GM23338 (cell line): ENCODE measurements around the gene LOC101059915.

Experiments
- ATAC-seq: fragments of 200-7000 bp; cut with Tn5 transposase; 3 replicates; pipeline ENCODE4 v1.9.1; 2020
- DNase-seq: peaks from one replicate; pipeline ENCODE4 v3.0.0-alpha.2; 2015; ENCODE audit warnings: low spot score
- H2AFZ ChIP-seq: fragments of 200-600 bp; sonication (generic); 2 replicates; pipeline ENCODE4 v1.8.0; 2016; ENCODE audit warnings: antibody characterized with exemption, mild to moderate bottlenecking, moderate library complexity
- H3F3A ChIP-seq: fragments of 200-600 bp; sonication (generic); replicated peaks from 2 replicates; pipeline ENCODE4 v1.8.0; 2017; ENCODE audit warnings: antibody characterized with exemption, mixed run types, low read depth
- H3K27ac ChIP-seq: fragments of 200-600 bp; sonication (generic); 2 replicates; pipeline ENCODE4 v1.6.1; 2016; ENCODE audit warnings: low read depth
- H3K27me3 ChIP-seq: fragments of 200-600 bp; sonication (generic); 2 replicates; pipeline ENCODE4 v1.8.0; 2016; ENCODE audit warnings: mild to moderate bottlenecking, mixed run types, moderate library complexity; ENCODE audit not compliant: insufficient read depth
- H3K36me3 ChIP-seq: fragments of 200-600 bp; sonication (generic); 2 replicates; pipeline ENCODE4 v1.8.0; 2016; ENCODE audit warnings: mild to moderate bottlenecking; ENCODE audit not compliant: insufficient read depth
- H3K4me1 ChIP-seq: fragments of 200-600 bp; sonication (generic); 2 replicates; pipeline ENCODE4 v1.8.0; 2016; ENCODE audit warnings: mild to moderate bottlenecking, moderate library complexity; ENCODE audit not compliant: insufficient read depth
- H3K4me2 ChIP-seq: fragments of 200-600 bp; sonication (generic); 2 replicates; pipeline ENCODE4 v1.7.1; 2017; ENCODE audit warnings: mixed run types
- H3K4me3 ChIP-seq: fragments of 200-600 bp; sonication (generic); 2 replicates; pipeline ENCODE4 v1.6.1; 2016; ENCODE audit warnings: mixed run types
- H3K79me2 ChIP-seq: fragments of 200-600 bp; sonication (generic); replicated peaks from 2 replicates; pipeline ENCODE4 v1.8.0; 2017; ENCODE audit warnings: mild to moderate bottlenecking; ENCODE audit not compliant: insufficient read depth
- H3K9me2 ChIP-seq: fragments of 200-600 bp; sonication (generic); 2 replicates; pipeline ENCODE4 v1.8.0; 2017; ENCODE audit not compliant: insufficient read depth
- H4K20me1 ChIP-seq: fragments of 200-600 bp; sonication (generic); replicated peaks from 2 replicates; pipeline ENCODE4 v1.8.0; 2017; ENCODE audit warnings: mild to moderate bottlenecking; ENCODE audit not compliant: insufficient read depth
- H3K27ac Mint-ChIP-seq: 2 replicates; pipeline ENCODE4 v1.8.0; 2020; ENCODE audit warnings: inconsistent platforms, mild to moderate bottlenecking, moderate library complexity, mixed read lengths
- H3K27me3 Mint-ChIP-seq: 3 replicates; pipeline ENCODE4 v1.8.0; 2022; ENCODE audit warnings: low read depth, mild to moderate bottlenecking, moderate library complexity, mixed read lengths, inconsistent platforms; ENCODE audit not compliant: insufficient read depth, poor library complexity
- H3K36me3 Mint-ChIP-seq: 3 replicates; pipeline ENCODE4 v1.8.0; 2021; ENCODE audit warnings: low read depth, mild to moderate bottlenecking, inconsistent platforms, moderate library complexity, mixed read lengths
- H3K4me1 Mint-ChIP-seq: 3 replicates; pipeline ENCODE4 v1.8.0; 2020; ENCODE audit warnings: mild to moderate bottlenecking, inconsistent platforms, mixed read lengths
- H3K4me3 Mint-ChIP-seq: 3 replicates; pipeline ENCODE4 v1.8.0; 2021; ENCODE audit warnings: moderate library complexity, mild to moderate bottlenecking, inconsistent platforms, mixed read lengths
- H3K9me3 Mint-ChIP-seq: 3 replicates; pipeline ENCODE4 v1.8.0; 2020; ENCODE audit warnings: moderate library complexity, mild to moderate bottlenecking, inconsistent platforms, mixed read lengths
- CREB1 ChIP-seq: fragments of 250-450 bp; sonication (Bioruptor Pico); IDR thresholded peaks from 2 replicates; pipeline ENCODE4 v1.5.0; 2020; ENCODE audit warnings: low read depth, mild to moderate bottlenecking, moderate library complexity
- EZH2 ChIP-seq: fragments of 200-600 bp; sonication (generic); IDR thresholded peaks from one replicate; pipeline ENCODE4 v1.8.0; 2017; ENCODE audit warnings: antibody characterized with exemption, mild to moderate bottlenecking, low read depth; ENCODE audit not compliant: unreplicated experiment
- EZH2phosphoT487 ChIP-seq: fragments of 200-600 bp; sonication (generic); IDR thresholded peaks from one replicate; pipeline ENCODE4 v1.8.1; 2018; ENCODE audit warnings: antibody characterized with exemption; ENCODE audit not compliant: unreplicated experiment
- JUNB ChIP-seq: IDR thresholded peaks from one replicate; pipeline ENCODE4 v1.6.1; 2016; ENCODE audit warnings: antibody characterized with exemption; ENCODE audit not compliant: unreplicated experiment
- NANOG ChIP-seq: IDR thresholded peaks from 2 replicates; pipeline ENCODE4 v1.6.1; 2016; ENCODE audit warnings: antibody characterized with exemption, borderline replicate concordance
- POLR2AphosphoS5 ChIP-seq: IDR thresholded peaks from 2 replicates; pipeline ENCODE4 v1.6.1; 2016; ENCODE audit warnings: antibody characterized with exemption, low read depth
- STAT1 ChIP-seq: IDR thresholded peaks from one replicate; pipeline ENCODE4 v1.6.1; 2016; ENCODE audit warnings: antibody characterized with exemption; ENCODE audit not compliant: unreplicated experiment
- ZNF114 ChIP-seq: fragments of 250-450 bp; sonication (Bioruptor Pico); IDR thresholded peaks from 2 replicates; pipeline ENCODE4 v1.5.0; 2020; ENCODE audit warnings: mild to moderate bottlenecking, moderate library complexity
- ZNF331 ChIP-seq: fragments of 250-450 bp; sonication (Bioruptor Pico); IDR thresholded peaks from 2 replicates; pipeline ENCODE4 v1.5.0; 2020; ENCODE audit warnings: low read depth, mild to moderate bottlenecking, moderate library complexity
- TF ChIP-seq, protein P1 (sequence below): IDR thresholded peaks from 2 replicates; pipeline ENCODE4 v1.6.1; 2016; ENCODE audit warnings: antibody characterized with exemption
- TF ChIP-seq, protein P2 (sequence below): fragments of 250-450 bp; sonication (Bioruptor Pico); IDR thresholded peaks from 2 replicates; pipeline ENCODE4 v1.5.0; 2020; ENCODE audit warnings: mild to moderate bottlenecking, moderate library complexity
- TF ChIP-seq, protein P3 (sequence below): IDR thresholded peaks from one replicate; pipeline ENCODE4 v1.6.1; 2018; ENCODE audit warnings: antibody characterized with exemption; ENCODE audit not compliant: unreplicated experiment
- TF ChIP-seq, protein P4 (sequence below), 2 experiments: fragments of 200-600 bp in 1 of 2; sonication (generic) in 1 of 2; conservative IDR thresholded peaks; 2 replicates each; pipeline versions ENCODE4 v1.5.1 to v1.6.1; 2016 to 2017; ENCODE audit warnings: antibody characterized with exemption in 2 of 2, low read depth in 2 of 2, mild to moderate bottlenecking in 2 of 2, moderate library complexity in 1 of 2

Gene LOC101059915

DNA sequence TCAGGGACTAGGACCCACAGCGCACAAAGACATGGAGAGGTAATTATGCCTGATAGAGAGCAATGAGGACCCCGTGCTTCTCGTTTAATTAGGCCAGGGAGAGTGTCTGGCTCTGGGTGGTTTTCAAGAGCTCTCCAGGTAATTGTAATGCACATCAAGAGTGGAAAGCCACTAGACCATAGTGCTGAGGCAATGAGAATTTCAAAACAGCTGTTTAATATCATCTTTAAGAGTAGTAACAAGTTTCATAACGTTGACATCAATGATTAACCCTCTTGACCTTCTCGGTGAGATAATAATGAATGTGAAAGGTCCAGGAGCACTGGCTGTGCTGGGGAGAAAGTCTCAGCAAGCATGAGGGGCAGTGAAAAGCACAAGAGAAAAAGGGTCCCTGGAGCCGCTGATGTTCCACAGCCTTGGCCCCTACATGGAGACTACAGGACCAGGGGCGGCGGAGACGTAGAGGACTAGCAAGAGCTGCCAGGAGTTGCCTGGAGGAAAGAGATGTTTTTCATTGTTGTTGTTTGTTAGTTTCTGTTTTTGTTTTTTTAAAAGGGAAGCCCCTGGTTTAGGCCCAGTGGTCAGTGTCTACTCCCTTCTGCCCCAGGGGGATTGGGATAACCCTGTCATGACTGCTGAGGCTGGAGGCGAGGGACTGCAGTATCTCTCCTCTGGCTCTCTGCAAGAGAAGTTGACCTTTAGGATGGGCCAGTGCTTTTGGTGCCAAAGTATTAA, 34.3 kb upstream of the LOC101059915 start:
- Histone ChIP-seq H3K4me1 (no peaks in the 10 kb centered on the region), H3K4me3 (no peak overlapping the region), H3K36me3 (no peaks in the 10 kb centered on the region), H3K27ac (no peak overlapping the region), H4K20me1 (no peaks in the 10 kb centered on the region), H3F3A (no peaks in the 10 kb centered on the region), H3K79me2 (no peaks in the 10 kb centered on the region), H3K4me2 (no peak overlapping the region), H3K27me3 (no peaks in the 10 kb centered on the region), H2AFZ (no peak overlapping the region), H3K9me2 (no peaks in the 10 kb centered on the region)
- Mint-ChIP-seq H3K9me3 (no peaks in the 10 kb centered on the region), H3K4me1 (no peaks in the 10 kb centered on the region), H3K4me3 (no peak overlapping the region), H3K36me3 (no peaks in the 10 kb centered on the region), H3K27me3 (peaks cover 2% of the 10 kb centered on the region), H3K27ac (no peak overlapping the region)
- DNase-seq (no peak), ATAC-seq (no peak)
- TF ChIP-seq JUNB (no peak), POLR2AphosphoS5 (no peak), CREB1 (no peak), STAT1 (no peak), NANOG (no peak), ZNF114 (no peak), ZNF331 (CRISPR knock-in tag) (no peak), EZH2phosphoT487 (no peak), EZH2 (no peak)
- TF ChIP-seq, protein P1, sequence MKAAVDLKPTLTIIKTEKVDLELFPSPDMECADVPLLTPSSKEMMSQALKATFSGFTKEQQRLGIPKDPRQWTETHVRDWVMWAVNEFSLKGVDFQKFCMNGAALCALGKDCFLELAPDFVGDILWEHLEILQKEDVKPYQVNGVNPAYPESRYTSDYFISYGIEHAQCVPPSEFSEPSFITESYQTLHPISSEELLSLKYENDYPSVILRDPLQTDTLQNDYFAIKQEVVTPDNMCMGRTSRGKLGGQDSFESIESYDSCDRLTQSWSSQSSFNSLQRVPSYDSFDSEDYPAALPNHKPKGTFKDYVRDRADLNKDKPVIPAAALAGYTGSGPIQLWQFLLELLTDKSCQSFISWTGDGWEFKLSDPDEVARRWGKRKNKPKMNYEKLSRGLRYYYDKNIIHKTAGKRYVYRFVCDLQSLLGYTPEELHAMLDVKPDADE, result no peak
- TF ChIP-seq, protein P2, sequence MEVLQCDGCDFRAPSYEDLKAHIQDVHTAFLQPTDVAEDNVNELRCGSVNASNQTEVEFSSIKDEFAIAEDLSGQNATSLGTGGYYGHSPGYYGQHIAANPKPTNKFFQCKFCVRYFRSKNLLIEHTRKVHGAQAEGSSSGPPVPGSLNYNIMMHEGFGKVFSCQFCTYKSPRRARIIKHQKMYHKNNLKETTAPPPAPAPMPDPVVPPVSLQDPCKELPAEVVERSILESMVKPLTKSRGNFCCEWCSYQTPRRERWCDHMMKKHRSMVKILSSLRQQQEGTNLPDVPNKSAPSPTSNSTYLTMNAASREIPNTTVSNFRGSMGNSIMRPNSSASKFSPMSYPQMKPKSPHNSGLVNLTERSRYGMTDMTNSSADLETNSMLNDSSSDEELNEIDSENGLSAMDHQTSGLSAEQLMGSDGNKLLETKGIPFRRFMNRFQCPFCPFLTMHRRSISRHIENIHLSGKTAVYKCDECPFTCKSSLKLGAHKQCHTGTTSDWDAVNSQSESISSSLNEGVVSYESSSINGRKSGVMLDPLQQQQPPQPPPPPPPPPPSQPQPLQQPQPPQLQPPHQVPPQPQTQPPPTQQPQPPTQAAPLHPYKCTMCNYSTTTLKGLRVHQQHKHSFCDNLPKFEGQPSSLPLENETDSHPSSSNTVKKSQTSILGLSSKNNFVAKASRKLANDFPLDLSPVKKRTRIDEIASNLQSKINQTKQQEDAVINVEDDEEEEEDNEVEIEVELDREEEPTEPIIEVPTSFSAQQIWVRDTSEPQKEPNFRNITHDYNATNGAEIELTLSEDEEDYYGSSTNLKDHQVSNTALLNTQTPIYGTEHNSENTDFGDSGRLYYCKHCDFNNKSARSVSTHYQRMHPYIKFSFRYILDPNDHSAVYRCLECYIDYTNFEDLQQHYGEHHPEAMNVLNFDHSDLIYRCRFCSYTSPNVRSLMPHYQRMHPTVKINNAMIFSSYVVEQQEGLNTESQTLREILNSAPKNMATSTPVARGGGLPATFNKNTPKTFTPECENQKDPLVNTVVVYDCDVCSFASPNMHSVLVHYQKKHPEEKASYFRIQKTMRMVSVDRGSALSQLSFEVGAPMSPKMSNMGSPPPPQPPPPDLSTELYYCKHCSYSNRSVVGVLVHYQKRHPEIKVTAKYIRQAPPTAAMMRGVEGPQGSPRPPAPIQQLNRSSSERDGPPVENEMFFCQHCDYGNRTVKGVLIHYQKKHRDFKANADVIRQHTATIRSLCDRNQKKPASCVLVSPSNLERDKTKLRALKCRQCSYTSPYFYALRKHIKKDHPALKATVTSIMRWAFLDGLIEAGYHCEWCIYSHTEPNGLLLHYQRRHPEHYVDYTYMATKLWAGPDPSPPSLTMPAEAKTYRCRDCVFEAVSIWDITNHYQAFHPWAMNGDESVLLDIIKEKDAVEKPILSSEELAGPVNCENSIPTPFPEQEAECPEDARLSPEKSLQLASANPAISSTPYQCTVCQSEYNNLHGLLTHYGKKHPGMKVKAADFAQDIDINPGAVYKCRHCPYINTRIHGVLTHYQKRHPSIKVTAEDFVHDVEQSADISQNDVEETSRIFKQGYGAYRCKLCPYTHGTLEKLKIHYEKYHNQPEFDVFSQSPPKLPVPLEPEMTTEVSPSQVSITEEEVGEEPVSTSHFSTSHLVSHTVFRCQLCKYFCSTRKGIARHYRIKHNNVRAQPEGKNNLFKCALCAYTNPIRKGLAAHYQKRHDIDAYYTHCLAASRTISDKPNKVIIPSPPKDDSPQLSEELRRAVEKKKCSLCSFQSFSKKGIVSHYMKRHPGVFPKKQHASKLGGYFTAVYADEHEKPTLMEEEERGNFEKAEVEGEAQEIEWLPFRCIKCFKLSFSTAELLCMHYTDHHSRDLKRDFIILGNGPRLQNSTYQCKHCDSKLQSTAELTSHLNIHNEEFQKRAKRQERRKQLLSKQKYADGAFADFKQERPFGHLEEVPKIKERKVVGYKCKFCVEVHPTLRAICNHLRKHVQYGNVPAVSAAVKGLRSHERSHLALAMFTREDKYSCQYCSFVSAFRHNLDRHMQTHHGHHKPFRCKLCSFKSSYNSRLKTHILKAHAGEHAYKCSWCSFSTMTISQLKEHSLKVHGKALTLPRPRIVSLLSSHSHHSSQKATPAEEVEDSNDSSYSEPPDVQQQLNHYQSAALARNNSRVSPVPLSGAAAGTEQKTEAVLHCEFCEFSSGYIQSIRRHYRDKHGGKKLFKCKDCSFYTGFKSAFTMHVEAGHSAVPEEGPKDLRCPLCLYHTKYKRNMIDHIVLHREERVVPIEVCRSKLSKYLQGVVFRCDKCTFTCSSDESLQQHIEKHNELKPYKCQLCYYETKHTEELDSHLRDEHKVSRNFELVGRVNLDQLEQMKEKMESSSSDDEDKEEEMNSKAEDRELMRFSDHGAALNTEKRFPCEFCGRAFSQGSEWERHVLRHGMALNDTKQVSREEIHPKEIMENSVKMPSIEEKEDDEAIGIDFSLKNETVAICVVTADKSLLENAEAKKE (CRISPR knock-in tag), result no peak
- TF ChIP-seq, protein P3, sequence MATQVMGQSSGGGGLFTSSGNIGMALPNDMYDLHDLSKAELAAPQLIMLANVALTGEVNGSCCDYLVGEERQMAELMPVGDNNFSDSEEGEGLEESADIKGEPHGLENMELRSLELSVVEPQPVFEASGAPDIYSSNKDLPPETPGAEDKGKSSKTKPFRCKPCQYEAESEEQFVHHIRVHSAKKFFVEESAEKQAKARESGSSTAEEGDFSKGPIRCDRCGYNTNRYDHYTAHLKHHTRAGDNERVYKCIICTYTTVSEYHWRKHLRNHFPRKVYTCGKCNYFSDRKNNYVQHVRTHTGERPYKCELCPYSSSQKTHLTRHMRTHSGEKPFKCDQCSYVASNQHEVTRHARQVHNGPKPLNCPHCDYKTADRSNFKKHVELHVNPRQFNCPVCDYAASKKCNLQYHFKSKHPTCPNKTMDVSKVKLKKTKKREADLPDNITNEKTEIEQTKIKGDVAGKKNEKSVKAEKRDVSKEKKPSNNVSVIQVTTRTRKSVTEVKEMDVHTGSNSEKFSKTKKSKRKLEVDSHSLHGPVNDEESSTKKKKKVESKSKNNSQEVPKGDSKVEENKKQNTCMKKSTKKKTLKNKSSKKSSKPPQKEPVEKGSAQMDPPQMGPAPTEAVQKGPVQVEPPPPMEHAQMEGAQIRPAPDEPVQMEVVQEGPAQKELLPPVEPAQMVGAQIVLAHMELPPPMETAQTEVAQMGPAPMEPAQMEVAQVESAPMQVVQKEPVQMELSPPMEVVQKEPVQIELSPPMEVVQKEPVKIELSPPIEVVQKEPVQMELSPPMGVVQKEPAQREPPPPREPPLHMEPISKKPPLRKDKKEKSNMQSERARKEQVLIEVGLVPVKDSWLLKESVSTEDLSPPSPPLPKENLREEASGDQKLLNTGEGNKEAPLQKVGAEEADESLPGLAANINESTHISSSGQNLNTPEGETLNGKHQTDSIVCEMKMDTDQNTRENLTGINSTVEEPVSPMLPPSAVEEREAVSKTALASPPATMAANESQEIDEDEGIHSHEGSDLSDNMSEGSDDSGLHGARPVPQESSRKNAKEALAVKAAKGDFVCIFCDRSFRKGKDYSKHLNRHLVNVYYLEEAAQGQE, result no peak
- TF ChIP-seq, protein P4, sequence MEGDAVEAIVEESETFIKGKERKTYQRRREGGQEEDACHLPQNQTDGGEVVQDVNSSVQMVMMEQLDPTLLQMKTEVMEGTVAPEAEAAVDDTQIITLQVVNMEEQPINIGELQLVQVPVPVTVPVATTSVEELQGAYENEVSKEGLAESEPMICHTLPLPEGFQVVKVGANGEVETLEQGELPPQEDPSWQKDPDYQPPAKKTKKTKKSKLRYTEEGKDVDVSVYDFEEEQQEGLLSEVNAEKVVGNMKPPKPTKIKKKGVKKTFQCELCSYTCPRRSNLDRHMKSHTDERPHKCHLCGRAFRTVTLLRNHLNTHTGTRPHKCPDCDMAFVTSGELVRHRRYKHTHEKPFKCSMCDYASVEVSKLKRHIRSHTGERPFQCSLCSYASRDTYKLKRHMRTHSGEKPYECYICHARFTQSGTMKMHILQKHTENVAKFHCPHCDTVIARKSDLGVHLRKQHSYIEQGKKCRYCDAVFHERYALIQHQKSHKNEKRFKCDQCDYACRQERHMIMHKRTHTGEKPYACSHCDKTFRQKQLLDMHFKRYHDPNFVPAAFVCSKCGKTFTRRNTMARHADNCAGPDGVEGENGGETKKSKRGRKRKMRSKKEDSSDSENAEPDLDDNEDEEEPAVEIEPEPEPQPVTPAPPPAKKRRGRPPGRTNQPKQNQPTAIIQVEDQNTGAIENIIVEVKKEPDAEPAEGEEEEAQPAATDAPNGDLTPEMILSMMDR (conservative IDR thresholded peaks at IDR 0.05; ENCODE audit: low read depth in 2 of 2), result no peak
